B cell (primary cell): ENCODE results near the gene ADAM23. TPM values are rescaled to one million over a fixed set of nuclear protein-coding genes. Genes with fewer than 3 reads are reported as not detected.

Experiments
- ATAC-seq: fragments of 200-7000 bp; cut with Tn5 transposase; one replicate; pipeline ENCODE4 v1.10.0; 2021; ENCODE audit warnings: low read depth, mild to moderate bottlenecking, moderate number of reproducible peaks, moderate library complexity
- CTCF ChIA-PET: fragments of 350-600 bp; sonication (Branson Sonifier 250); formaldehyde crosslinking; loops from one replicate; lab custom pipeline; 2021; ENCODE audit warnings: antibody characterized with exemption, inconsistent platforms; lab: Charles Lee
- POLR2A ChIA-PET: fragments of 350-600 bp; sonication (Branson Sonifier 250); formaldehyde crosslinking; loops from one replicate; lab custom pipeline; 2021; ENCODE audit warnings: antibody characterized with exemption; lab: Charles Lee
- DNase-seq: peaks from one replicate; pipeline ENCODE4 v3.0.0; 2013
- H2AFZ ChIP-seq: 2 replicates; pipeline ENCODE4 v1.6.1; 2012; ENCODE audit warnings: mild to moderate bottlenecking, low read depth, low read length; ENCODE audit not compliant: insufficient read depth, poor library complexity, severe bottlenecking
- H3K27ac ChIP-seq, 2 donors: 1 replicate in 1 of 2; 2 replicates in 1 of 2; pipeline ENCODE4 v1.5.1; 2012 to 2013; ENCODE audit warnings: low read length in 2 of 2, mild to moderate bottlenecking in 2 of 2, moderate library complexity in 1 of 2
- H3K27me3 ChIP-seq, 4 experiments: fragments of 200-600 bp in 1 of 4; sonication (generic) in 1 of 4; replicated peaks in 1 of 4; 1 replicate in 2 of 4; 2 replicates in 2 of 4; pipeline versions ENCODE4 v1.6.1 to v1.7.0; 2013 to 2016; ENCODE audit warnings: low read length in 3 of 4, mild to moderate bottlenecking in 2 of 4, mixed read lengths in 1 of 4, moderate library complexity in 1 of 4; ENCODE audit not compliant: insufficient read depth in 4 of 4, control insufficient read depth in 3 of 4; ENCODE audit errors: control extremely low read depth in 1 of 4
- H3K36me3 ChIP-seq, 2 experiments: replicated peaks in 1 of 2; 1 replicate in 1 of 2; 2 replicates in 1 of 2; pipeline versions ENCODE4 v1.6.1 to v1.7.1; 2013; ENCODE audit warnings: low read length in 1 of 2; ENCODE audit not compliant: insufficient read depth in 2 of 2, control insufficient read depth in 1 of 2; ENCODE audit errors: control extremely low read depth in 1 of 2, extremely low read depth in 1 of 2
- H3K4me1 ChIP-seq, 2 donors: fragments of 200-600 bp in 1 of 2; sonication (generic) in 1 of 2; 1 replicate in 1 of 2; 2 replicates in 1 of 2; pipeline versions ENCODE4 v1.5.1 to v1.6.1; 2013 to 2017; ENCODE audit warnings: low read length in 2 of 2; ENCODE audit not compliant: control insufficient read depth in 2 of 2, insufficient read depth in 2 of 2
- H3K4me2 ChIP-seq: replicated peaks from 2 replicates; pipeline ENCODE3; 2012; ENCODE audit warnings: mild to moderate bottlenecking, low read depth, low read length; ENCODE audit not compliant: poor library complexity, severe bottlenecking
- H3K4me3 ChIP-seq, 5 experiments: fragments of 200-600 bp in 1 of 5; sonication (generic) in 1 of 5; 1 replicate in 3 of 5; 2 replicates in 2 of 5; pipeline versions ENCODE4 v1.5.1 to v1.7.0; 2011 to 2016; ENCODE audit warnings: low read length in 4 of 5, mild to moderate bottlenecking in 4 of 5, low read depth in 2 of 5, control low read depth in 1 of 5, moderate library complexity in 1 of 5; ENCODE audit not compliant: insufficient read depth in 1 of 5; ENCODE audit errors: control extremely low read depth in 1 of 5, extremely low read depth in 1 of 5
- H3K79me2 ChIP-seq: fragments of 200-600 bp; sonication (generic); one replicate; pipeline ENCODE4 v1.6.0; 2016; ENCODE audit warnings: low read length; ENCODE audit not compliant: control insufficient read depth, insufficient read depth
- H3K9ac ChIP-seq: fragments of 200-600 bp; sonication (generic); 2 replicates; pipeline ENCODE4 v1.6.1; 2017; ENCODE audit warnings: mild to moderate bottlenecking, low read length, moderate library complexity
- H3K9me3 ChIP-seq, 3 donors: one replicate each; pipeline versions ENCODE4 v1.6.1 to v1.7.1; 2013; ENCODE audit warnings: low read length in 2 of 3; ENCODE audit not compliant: control insufficient read depth in 2 of 3, insufficient read depth in 1 of 3; ENCODE audit errors: control extremely low read depth in 1 of 3
- H4K20me1 ChIP-seq: 2 replicates; pipeline ENCODE4 v1.6.0; 2012; ENCODE audit warnings: mild to moderate bottlenecking, low read length; ENCODE audit not compliant: insufficient read depth, control insufficient read depth, poor library complexity, severe bottlenecking
- H3K27ac Mint-ChIP-seq: one replicate; pipeline ENCODE4 v1.8.0; 2021; ENCODE audit warnings: mixed read lengths
- H3K27me3 Mint-ChIP-seq: one replicate; pipeline ENCODE4 v1.8.0; 2021; ENCODE audit warnings: mixed read lengths
- H3K4me1 Mint-ChIP-seq: one replicate; pipeline ENCODE4 v1.8.0; 2021; ENCODE audit warnings: mixed read lengths
- H3K4me3 Mint-ChIP-seq: one replicate; pipeline ENCODE4 v1.8.0; 2021; ENCODE audit warnings: mixed read lengths
- H3K9me3 Mint-ChIP-seq: one replicate; pipeline ENCODE4 v1.8.0; 2022; ENCODE audit warnings: mixed read lengths; ENCODE audit not compliant: insufficient read depth
- EZH2 ChIP-seq: IDR thresholded peaks from 2 replicates; pipeline ENCODE4 v1.6.1; 2012; ENCODE audit warnings: borderline replicate concordance, low read depth, mild to moderate bottlenecking, moderate library complexity, low read length; ENCODE audit not compliant: insufficient read depth, poor library complexity, severe bottlenecking
- WGBS: methylation state at CpG from one replicate; pipeline ENCODE4 v1.1.5; 2013; ENCODE audit warnings: missing lambda C conversion rate; ENCODE audit not compliant: insufficient coverage; 5-methylcytosine and 5-hydroxymethylcytosine counted together
- intact Hi-C: fragments of 100-400 bp; cut with micrococcal nuclease; formaldehyde crosslinking; loops from one replicate; pipeline ENCODE4 v1.10.0; 2022
- polyA plus RNA-seq: library from polyadenylated mRNA; depleted of rRNA; stranded (reverse); fragments of >200 nt; gene quantifications from 2 replicates; pipeline ENCODE4 v1.2.3, GENCODE V29; 2012
- total RNA-seq, 2 donors: library from RNA; stranded (reverse); fragments of 120-200 nt in 1 of 2; gene quantifications; 1 replicate in 1 of 2; 2 replicates in 1 of 2; pipeline versions ENCODE4 v1.2.3 to v1.2.4, GENCODE V29; 2013 to 2022
- TF ChIP-seq, protein P1 (sequence below): fragments of 200-600 bp; IDR thresholded peaks from one replicate; pipeline ENCODE4 v1.8.0; 2022; ENCODE audit warnings: antibody characterized with exemption, mild to moderate bottlenecking

ADAM23 gene
- total and polyA plus RNA-seq, 2 donors (not counting 1 experiment from before 2014, with no cell fraction given): 0.78 to 1.7 TPM

DNA sequence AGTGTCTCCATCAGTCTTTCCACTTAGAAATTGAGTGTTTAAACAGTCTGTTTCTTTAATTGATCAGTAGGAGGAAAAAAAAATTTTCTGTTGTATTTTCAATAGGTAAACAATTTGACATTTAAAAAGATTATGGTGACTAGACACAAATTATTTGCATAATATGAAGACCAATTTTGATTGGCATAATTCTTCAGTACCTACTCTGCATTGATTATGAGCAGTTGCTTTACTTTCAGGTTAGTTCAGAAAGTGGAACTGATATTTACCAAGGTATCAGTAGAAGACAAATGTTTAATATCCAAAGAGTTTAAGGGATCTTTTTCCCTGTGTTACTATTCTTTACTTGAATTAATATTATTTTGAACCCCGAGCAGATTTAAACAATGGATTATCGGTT, 2.6 kb downstream of the ADAM23 start:
- intact Hi-C loops: no loop called here
- peaks cover 0 to 21% (median 14%) of the 10 kb centered on the region in 4 experiments for H3K27me3 ChIP-seq

DNA sequence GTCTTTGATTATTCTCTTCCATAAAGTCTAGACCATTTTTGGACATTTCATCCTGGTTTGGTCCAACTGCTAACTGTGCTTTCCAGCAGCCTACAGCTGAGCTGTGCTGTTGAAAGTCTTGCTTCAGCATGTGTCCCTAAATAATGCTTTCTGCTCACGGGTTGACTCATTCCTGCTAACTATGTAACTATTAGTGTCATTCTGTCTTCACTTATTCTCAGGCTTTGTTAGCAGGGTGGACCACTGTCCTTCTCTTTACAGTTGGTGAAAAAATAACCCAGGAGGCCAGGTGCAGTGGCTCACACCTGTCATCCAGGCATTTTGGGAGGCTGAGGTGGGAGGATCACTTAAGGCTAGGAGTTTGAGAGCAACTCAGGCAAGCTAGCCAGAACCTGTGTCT, 8.9 kb downstream of the ADAM23 start:
- Histone ChIP-seq H3K36me3 (no peaks in the 10 kb centered on the region), H3K9me3 (no peaks in the 10 kb centered on the region), H3K27ac (no peak overlapping the region), H3K4me3 (no peak overlapping the region), H3K4me1 (peaks cover 0 to 1% of the 10 kb centered on the region in 2 donors), H4K20me1 (no peaks in the 10 kb centered on the region), H3K4me2 (no peak overlapping the region), H2AFZ (no peak overlapping the region), H3K79me2 (no peaks in the 10 kb centered on the region), H3K9ac (no peak overlapping the region), H3K27me3 (no peaks in the 10 kb centered on the region)
- no CpG with 5 or more reads among the region's 1 CpG for WGBS
- ChIA-PET POLR2A (no interaction called here), CTCF (no interaction called here)
- Mint-ChIP-seq H3K9me3 (no peaks in the 10 kb centered on the region), H3K27me3 (peaks cover 18% of the 10 kb centered on the region), H3K27ac (no peak overlapping the region), H3K4me1 (peaks cover 12% of the 10 kb centered on the region), H3K4me3 (no peak overlapping the region)
- no peak for TF ChIP-seq EZH2
- TF ChIP-seq, protein P1, sequence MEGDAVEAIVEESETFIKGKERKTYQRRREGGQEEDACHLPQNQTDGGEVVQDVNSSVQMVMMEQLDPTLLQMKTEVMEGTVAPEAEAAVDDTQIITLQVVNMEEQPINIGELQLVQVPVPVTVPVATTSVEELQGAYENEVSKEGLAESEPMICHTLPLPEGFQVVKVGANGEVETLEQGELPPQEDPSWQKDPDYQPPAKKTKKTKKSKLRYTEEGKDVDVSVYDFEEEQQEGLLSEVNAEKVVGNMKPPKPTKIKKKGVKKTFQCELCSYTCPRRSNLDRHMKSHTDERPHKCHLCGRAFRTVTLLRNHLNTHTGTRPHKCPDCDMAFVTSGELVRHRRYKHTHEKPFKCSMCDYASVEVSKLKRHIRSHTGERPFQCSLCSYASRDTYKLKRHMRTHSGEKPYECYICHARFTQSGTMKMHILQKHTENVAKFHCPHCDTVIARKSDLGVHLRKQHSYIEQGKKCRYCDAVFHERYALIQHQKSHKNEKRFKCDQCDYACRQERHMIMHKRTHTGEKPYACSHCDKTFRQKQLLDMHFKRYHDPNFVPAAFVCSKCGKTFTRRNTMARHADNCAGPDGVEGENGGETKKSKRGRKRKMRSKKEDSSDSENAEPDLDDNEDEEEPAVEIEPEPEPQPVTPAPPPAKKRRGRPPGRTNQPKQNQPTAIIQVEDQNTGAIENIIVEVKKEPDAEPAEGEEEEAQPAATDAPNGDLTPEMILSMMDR: no peak
- ATAC-seq (no peak), DNase-seq (no peak)
- intact Hi-C loops: no loop called here

More for the DNA sequence above, 2.6 kb downstream of the ADAM23 start:
- ATAC-seq (no peak), DNase-seq (no peak)
- Histone ChIP-seq H3K9me3 (no peaks in the 10 kb centered on the region), H3K4me1 (peaks cover 15 to 21% of the 10 kb centered on the region in 2 donors), H3K27ac (no peak overlapping the region), H3K36me3 (no peaks in the 10 kb centered on the region), H3K4me3 (no peak overlapping the region), H4K20me1 (no peaks in the 10 kb centered on the region), H3K4me2 (no peak overlapping the region), H2AFZ (no peak overlapping the region), H3K79me2 (no peaks in the 10 kb centered on the region), H3K9ac (no peak overlapping the region)
- peaks cover 52% of the 10 kb centered on the region for H3K27me3 Mint-ChIP-seq
- no CpG with 5 or more reads among the region's 2 CpGs for WGBS
- ChIA-PET CTCF (no interaction called here), POLR2A (no interaction called here)
- peaks cover 18% of the 10 kb centered on the region for H3K4me1 Mint-ChIP-seq
- no peak overlapping the region for H3K27ac Mint-ChIP-seq
- H3K9me3 Mint-ChIP-seq: no peaks in the 10 kb centered on the region
- H3K4me3 Mint-ChIP-seq: no peak overlapping the region
- no peak for TF ChIP-seq EZH2
- TF ChIP-seq, protein P1: no peak
